GM21786 (cell line): ENCODE results near the gene CCL27.

Source experiments
- ATAC-seq: cut with Tn5 transposase; IDR thresholded peaks from one replicate; pipeline ENCODE4 v1.9.1; 2021; ENCODE audit not compliant: unreplicated experiment

The CCL27 gene, protein sequence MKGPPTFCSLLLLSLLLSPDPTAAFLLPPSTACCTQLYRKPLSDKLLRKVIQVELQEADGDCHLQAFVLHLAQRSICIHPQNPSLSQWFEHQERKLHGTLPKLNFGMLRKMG

DNA sequence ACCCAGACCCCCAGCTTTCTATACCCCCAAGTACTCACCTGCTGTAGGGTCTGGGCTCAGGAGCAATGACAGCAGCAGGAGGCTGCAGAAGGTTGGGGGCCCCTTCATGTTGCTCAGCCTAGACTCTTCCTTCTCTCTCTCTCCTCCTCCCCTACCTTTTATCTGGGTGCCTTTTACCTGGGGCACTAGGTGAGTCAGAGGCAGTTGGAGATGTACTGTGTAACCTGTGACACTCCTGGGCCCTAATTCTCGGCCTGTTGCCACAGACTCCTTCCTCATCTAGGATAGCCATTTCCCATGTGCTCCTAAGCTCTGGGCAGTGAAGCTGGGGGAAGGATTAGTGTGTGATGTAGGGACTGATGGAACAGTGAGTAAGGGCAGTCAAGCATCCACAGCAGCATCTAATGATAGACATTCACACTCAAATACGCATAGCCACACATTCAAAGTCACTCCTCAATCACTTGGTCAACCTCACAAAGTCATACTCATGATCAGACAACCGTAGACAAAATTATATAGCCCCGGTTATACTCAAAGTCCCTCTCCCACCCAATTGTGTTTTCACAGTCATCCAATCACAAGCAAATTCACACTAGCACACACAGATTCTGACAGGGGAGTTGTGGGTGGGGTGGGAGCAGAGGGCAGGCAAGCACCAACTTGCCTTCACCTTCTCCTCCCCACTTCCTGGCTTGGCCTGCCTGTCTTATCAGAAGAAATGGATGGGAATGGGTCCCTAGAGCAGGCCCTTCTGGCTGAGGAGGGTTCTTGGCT is at the start of gene CCL27:
CCL27 (minus strand) TSS at position 132 of the 777 bp plus-strand sequence; CDS start at position 108, 24 bp downstream.
- no peak for ATAC-seq

GRCh38 chr9:34712140-34712539 is 49.7 kb upstream of the CCL27 start:
- ATAC-seq, result no peak

GRCh38 chr9:34710023-34710422 is 47.6 kb upstream of the CCL27 start, which contains the start of gene CCL21:
Gene CCL21 (minus strand): TSS chr9:34710136. CDS start chr9:34710066, 70 bp downstream.
- ATAC-seq, result no peak

- no peak for ATAC-seq
Measured at GRCh38 chr9:34709196-34709978, 46.9 kb upstream of the CCL27 start.

GRCh38 chr9:34707130-34707529 is 44.7 kb upstream of the CCL27 start:
- ATAC-seq, result no peak

DNA sequence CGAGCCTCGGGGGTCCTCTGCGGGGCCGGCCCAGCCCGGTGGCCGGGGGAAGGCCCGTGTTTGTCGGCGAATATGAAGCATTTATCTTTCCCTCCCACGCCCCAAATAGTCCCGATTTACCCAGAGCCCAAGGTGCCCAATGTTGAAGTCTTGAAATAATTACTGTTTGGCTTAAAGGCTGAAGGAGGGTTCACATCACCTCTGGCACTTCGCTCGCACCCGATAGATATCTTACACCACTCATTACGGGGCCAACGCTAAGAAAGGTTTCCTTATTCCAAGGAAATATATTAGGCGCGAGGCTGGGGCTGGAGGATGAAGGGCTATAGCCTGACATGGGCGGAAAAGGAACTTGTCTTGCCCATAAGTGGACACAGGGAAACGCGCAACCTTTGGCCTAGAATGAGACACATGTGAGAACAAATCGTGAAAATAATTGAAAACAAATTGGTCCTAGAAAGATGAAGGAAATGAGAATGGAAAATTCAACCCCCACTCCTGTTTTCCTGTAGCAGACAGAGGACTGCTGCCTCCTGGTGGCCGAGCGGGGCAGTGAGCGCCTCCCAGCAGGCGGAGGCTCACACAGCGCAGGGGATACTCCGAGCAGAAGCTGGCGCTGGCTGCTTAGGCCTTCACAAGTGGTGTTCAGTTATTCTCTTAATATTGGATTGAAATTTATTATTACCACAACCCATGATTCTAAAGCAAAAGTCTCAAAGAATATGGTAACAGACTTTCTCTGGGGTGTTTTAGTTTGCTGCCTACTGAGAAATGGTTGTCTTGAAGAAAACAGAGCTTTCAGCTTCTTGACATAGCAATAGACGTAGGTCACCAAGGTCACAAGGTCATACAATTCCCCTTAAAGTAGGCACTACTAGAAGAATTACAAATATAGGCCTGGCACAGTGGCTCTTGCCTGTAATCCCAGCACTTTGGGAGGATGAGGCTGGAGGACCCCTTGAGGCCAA is 39.6 kb upstream of the CCL27 start:
- ATAC-seq, result peak; percentile 84

- peak; percentile 40 for ATAC-seq
Measured at GRCh38 chr9:34701023-34701768, 38.7 kb upstream of the CCL27 start.

DNA sequence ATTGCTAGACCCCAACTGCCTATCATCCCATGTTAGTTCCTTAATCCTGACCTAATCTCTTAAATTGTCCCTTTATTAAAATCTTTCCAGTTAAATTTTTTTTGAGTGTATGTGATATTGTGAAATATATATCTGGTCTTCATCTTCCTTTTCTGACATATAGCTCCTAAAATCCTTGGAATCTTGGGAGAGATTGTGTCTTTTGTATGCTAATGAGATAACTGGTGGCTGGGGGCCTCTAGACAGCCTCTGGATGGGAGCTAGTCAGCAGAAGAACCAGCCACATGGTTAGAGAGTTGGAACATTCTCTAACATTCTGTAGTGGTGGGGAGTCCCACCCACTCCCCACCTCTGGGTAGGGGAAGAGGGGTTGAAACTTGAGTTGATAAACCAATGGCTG is 32.4 kb upstream of the CCL27 start:
- ATAC-seq, result no peak

DNA sequence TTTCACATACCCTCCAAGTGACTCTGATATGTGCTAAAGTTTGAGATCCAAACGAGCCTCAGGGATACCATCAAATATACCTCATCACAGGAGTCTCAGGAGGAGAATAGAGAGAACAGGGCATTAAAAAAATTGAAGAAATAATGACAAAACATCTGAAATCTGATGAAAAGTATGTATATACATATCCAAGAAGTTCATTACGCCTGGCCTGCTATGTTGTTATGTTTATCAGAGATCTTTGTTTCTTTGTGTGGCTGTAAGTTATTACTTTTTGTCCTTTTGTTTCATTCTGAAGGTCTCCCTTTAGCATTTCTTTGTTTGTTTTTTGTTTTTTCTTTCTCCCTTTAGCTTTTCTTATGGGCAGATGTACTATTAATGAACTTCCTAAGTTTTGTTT is 31.1 kb upstream of the CCL27 start:
- no peak for ATAC-seq

DNA sequence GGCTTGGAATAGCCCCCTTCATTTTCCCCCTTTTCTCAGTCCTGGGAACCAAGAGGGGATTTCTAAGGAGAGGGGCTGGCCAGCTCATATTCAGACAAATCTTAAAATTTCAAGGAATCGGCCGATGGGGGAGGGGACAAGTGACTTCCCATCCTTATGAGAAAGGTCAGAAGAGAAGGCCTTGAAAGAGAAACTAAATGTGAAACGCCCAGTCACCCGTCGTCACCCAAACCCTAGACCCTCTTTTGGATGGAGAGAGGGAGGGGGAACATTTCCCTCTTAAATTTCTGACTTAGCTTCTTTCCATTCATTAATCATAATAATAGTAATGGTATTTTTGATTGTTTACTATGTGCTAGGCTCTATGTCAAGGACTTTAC is 29.5 kb upstream of the CCL27 start:
- ATAC-seq, result no peak

GRCh38 chr9:34690983-34691935 is 28.8 kb upstream of the CCL27 start, which contains the start of gene CCL19:
Gene CCL19 (minus strand): TSS chr9:34691276. CDS start chr9:34691139, 137 bp downstream.
- ATAC-seq, result no peak

GRCh38 chr9:34689512-34689911 is 27.1 kb upstream of the CCL27 start:
- no peak for ATAC-seq

- no peak for ATAC-seq
Measured at GRCh38 chr9:34689116-34689470, 26.6 kb upstream of the CCL27 start.

DNA sequence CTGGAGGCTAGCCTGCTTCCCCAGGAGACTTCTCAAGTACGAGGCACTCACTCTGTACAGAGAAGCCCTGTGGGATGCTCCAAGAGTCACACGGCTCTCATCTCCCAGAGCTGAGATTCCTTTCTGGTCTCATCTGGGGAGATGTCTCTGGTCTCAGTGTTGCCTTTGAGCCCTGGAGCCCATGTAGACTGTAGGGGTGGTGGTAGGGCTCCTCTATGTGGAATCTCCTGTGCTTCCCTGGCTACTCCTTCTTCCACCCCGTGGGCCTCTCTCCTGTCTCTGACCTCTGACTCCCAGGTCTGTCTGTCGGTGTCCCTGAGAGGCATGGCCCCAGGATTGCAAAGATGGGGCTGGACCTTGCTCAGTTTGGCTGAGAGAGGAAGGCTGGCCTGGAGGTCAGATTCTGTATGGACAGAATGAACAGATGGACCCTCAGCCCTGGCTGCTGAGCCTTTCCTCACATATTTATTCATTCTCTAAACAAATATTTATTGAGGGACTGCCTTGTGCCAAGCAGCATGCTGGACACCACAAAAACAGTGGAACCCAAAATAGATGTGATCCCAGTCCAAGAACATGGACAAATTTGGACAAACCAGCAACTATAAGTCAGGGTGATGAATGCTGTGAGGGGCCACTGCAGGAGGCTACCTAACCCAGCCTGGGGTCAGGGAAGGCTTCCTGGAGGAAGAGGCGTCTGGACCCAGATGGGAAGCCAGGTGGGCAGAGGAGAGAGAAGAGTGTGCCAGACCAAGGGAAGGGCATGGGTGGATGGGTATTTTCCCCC is 26.1 kb upstream of the CCL27 start:
- ATAC-seq, result no peak

GRCh38 chr9:34687276-34688030 is 25.0 kb upstream of the CCL27 start:
- ATAC-seq, result no peak

GRCh38 chr9:34686732-34687131 is 24.3 kb upstream of the CCL27 start:
- no peak for ATAC-seq

DNA sequence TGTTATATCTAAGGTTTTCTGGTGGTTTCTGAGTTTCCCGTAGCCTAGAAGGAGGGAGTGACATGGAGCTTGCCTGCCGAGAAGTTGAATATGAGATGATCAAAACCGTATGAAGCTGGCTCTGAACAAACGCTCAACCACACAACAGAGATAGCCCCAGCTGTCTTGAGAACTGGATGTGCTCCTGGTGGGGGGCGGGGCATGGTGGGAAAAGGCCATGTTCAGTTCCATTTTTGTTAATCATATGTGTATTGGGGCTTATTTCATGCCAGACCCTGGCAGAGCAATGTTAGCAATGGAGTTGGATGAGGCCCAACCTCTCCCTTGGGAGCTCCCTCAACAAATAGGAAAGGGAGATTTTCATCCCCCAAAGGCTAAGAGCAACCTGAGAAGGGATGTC is 23.8 kb upstream of the CCL27 start:
- no peak for ATAC-seq
